Left ventricle myocardium inferior (tissue), 1 donor: ENCODE results near the gene CLRN3. TPM values are rescaled to one million over a fixed set of nuclear protein-coding genes. Genes with fewer than 3 reads are reported as not detected.

Experiments
- DNase-seq: peaks from one replicate; pipeline ENCODE4 v3.0.0-alpha.2; 2020
- H3K27ac ChIP-seq: fragments of 200-600 bp; replicated peaks from 2 replicates; pipeline ENCODE4 v1.8.0; 2021
- H3K27me3 ChIP-seq: fragments of 200-600 bp; 2 replicates; pipeline ENCODE4 v1.8.0; 2021; ENCODE audit warnings: low read depth
- H3K36me3 ChIP-seq: fragments of 200-600 bp; 2 replicates; pipeline ENCODE4 v1.8.0; 2021
- H3K4me1 ChIP-seq: fragments of 200-600 bp; 2 replicates; pipeline ENCODE4 v1.8.0; 2021
- H3K4me3 ChIP-seq: fragments of 200-600 bp; 2 replicates; pipeline ENCODE4 v1.8.0; 2021; ENCODE audit warnings: mild to moderate bottlenecking, moderate library complexity
- H3K9me3 ChIP-seq: fragments of 200-600 bp; replicated peaks from 2 replicates; pipeline ENCODE4 v1.8.0; 2021
- CTCF ChIP-seq: fragments of 200-600 bp; IDR thresholded peaks from 2 replicates; pipeline ENCODE4 v1.8.0; 2021; ENCODE audit warnings: antibody characterized with exemption, mild to moderate bottlenecking, borderline replicate concordance
- intact Hi-C: fragments of 100-400 bp; cut with micrococcal nuclease; formaldehyde crosslinking; loops from one replicate; pipeline ENCODE4 v1.11.0; 2022
- total RNA-seq: library from RNA; stranded (reverse); fragmentation: NEBNext Ultra II Directional; extraction: Animal tissue kit (Norgen Biotek cat#: 25700); gene quantifications from one replicate; pipeline ENCODE4 v1.2.1, GENCODE V29; 2021
- donor health status: DM: no; HTN: yes; CAD: no; lungs with severe emphysema.

Gene CLRN3
- total RNA-seq, 1 donor from 2014 or later, result not detected

- TF ChIP-seq CTCF, result no peak
- no peaks in the 10 kb centered on the region for H3K27me3 ChIP-seq
- H3K4me3 ChIP-seq, result no peak overlapping the region
- H3K9me3 ChIP-seq, result peaks cover 7% of the 10 kb centered on the region
- DNase-seq, result no peak
- H3K27ac ChIP-seq, result no peak overlapping the region
- H3K36me3 ChIP-seq, result no peaks in the 10 kb centered on the region
- intact Hi-C loops, result no loop called here
- no peaks in the 10 kb centered on the region for H3K4me1 ChIP-seq
Observed at GRCh38 chr10:127894146-127894545, 1.4 kb upstream of the CLRN3 start.

- peaks cover 11% of the 10 kb centered on the region for H3K4me1 ChIP-seq
- intact Hi-C loops, result no loop called here
- no peak for TF ChIP-seq CTCF
- no peaks in the 10 kb centered on the region for H3K9me3 ChIP-seq
- no peak overlapping the region for H3K4me3 ChIP-seq
- DNase-seq, result no peak
- no peak overlapping the region for H3K27ac ChIP-seq
- H3K27me3 ChIP-seq, result peaks cover 22% of the 10 kb centered on the region
- H3K36me3 ChIP-seq, result no peaks in the 10 kb centered on the region
Observed at GRCh38 chr10:127890832-127891334, 1.9 kb downstream of the CLRN3 start.

DNA sequence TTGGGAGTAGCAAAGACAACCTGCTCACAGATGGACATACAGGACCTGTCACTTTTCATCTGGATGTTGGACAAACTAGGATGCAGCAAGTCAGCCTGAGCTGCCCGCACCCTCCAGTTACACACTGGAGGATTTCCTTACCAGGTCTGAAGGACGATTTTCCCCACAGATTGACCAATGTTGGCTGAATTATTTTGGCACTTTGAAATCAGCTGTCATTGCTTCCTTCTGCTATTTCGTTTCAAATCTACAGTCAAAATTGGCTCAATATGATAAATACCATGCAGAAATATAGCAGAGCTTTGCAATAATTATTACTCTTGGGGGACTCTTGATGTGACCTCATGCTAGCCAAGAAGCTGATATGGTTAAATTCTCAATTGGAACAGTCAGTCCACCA, 2.5 kb downstream of the CLRN3 start:
- Histone ChIP-seq H3K4me3 (no peak overlapping the region), H3K27me3 (peaks cover 27% of the 10 kb centered on the region), H3K36me3 (no peaks in the 10 kb centered on the region), H3K27ac (no peak overlapping the region), H3K4me1 (peaks cover 11% of the 10 kb centered on the region), H3K9me3 (no peaks in the 10 kb centered on the region)
- DNase-seq, result no peak
- intact Hi-C loops, result no loop called here
- no peak for TF ChIP-seq CTCF

- Histone ChIP-seq H3K9me3 (no peaks in the 10 kb centered on the region), H3K27me3 (peaks cover 27% of the 10 kb centered on the region), H3K4me1 (peaks cover 11% of the 10 kb centered on the region), H3K4me3 (no peak overlapping the region), H3K27ac (no peak overlapping the region), H3K36me3 (no peaks in the 10 kb centered on the region)
- no peak for DNase-seq
- intact Hi-C loops, result no loop called here
- no peak for TF ChIP-seq CTCF
Observed at GRCh38 chr10:127889605-127890195, 3.0 kb downstream of the CLRN3 start.

- H3K27me3 ChIP-seq, result peaks cover 31% of the 10 kb centered on the region
- TF ChIP-seq CTCF, result no peak
- H3K4me3 ChIP-seq, result no peak overlapping the region
- DNase-seq, result no peak
- no peaks in the 10 kb centered on the region for H3K9me3 ChIP-seq
- H3K4me1 ChIP-seq, result peaks cover 11% of the 10 kb centered on the region
- intact Hi-C loops, result no loop called here
- H3K36me3 ChIP-seq, result no peaks in the 10 kb centered on the region
- H3K27ac ChIP-seq, result no peak overlapping the region
Observed at GRCh38 chr10:127888521-127889312, 4.0 kb downstream of the CLRN3 start.
